Posterior vena cava (tissue), 2 donors: ENCODE data around the gene LDHA. TPM values are rescaled to one million over a fixed set of nuclear protein-coding genes. Genes with fewer than 3 reads are reported as not detected.

ENCODE experiments used
- DNase-seq: peaks from one replicate; pipeline ENCODE4 v3.0.0-alpha.2; 2020; ENCODE audit warnings: low spot score
- intact Hi-C, 2 donors: fragments of 100-400 bp; cut with DNase I; formaldehyde crosslinking; loops; one replicate each; pipeline versions ENCODE4 v1.14.1 to v1.14.2; 2022 to 2023
- long read RNA-seq, 2 donors: library from polyadenylated mRNA; unstranded; transcript quantifications; one replicate each; pipeline ENCODE4 v2.0.0, GENCODE V29; 2020 to 2021
- total RNA-seq, 2 donors: library from RNA; stranded (reverse); fragmentation: NEBNext Ultra II Directional; extraction: Animal tissue kit (Norgen Biotek cat#: 25700); gene quantifications; one replicate each; pipeline ENCODE4 v1.2.1, GENCODE V29; 2021
- donor health status: DM: yes; HTN: yes; CAD: no.
- donor health status: DM: yes; HTN: yes; CAD: no.

The LDHA gene
- 100 to 1,000 TPM; 623 to 777 TPM for total RNA-seq
- long read RNA-seq, donor 1, transcript LDHA-220 (7 exons, 1,288 nt) = minor isoform, 7 of 241 reads
- long read RNA-seq, donor 1, transcript LDHA-205 (8 exons, 2,416 nt) = major isoform, 182 of 241 reads
- long read RNA-seq, donor 1, transcript LDHA-216 (4 exons, 1,345 nt) = minor isoform, 9 of 241 reads
- long read RNA-seq, donor 1, transcript LDHA-202 (5 exons, 2,169 nt) = minor isoform, 21 of 241 reads
- long read RNA-seq, donor 1, partial matches to known transcripts = 19 of 241 reads
- long read RNA-seq, donor 1, other reads (novel, unspliced or antisense) = 3 of 241 reads
- long read RNA-seq, donor 2, transcript LDHA-223 (7 exons, 1,340 nt) = minor isoform, 29 of 2,775 reads
- long read RNA-seq, donor 2, transcript LDHA-220 (7 exons, 1,288 nt) = minor isoform, 52 of 2,775 reads
- long read RNA-seq, donor 2, transcript LDHA-202 (5 exons, 2,169 nt) = minor isoform, 349 of 2,775 reads
- long read RNA-seq, donor 2, transcript LDHA-205 (8 exons, 2,416 nt) = major isoform, 2,261 of 2,775 reads
- long read RNA-seq, donor 2, partial matches to known transcripts = 27 of 2,775 reads
- long read RNA-seq, donor 2, other reads (novel, unspliced or antisense) = 33 of 2,775 reads

- intact Hi-C loops = loop anchor here in 1 of 2 donors (10.0 kb wide), 1 partner anchor 70 kb away; the partner anchor contains the start of genes GTF2H1 and HPS5
- peak; percentile 100 for DNase-seq
Observed at GRCh38 chr11:18394275-18394927, at the start of gene LDHA. LDHA (plus strand) TSS chr11:18394563; CDS start chr11:18396843, 2,280 bp downstream.

- intact Hi-C loops = no loop called here
- no peak for DNase-seq
Observed at GRCh38 chr11:18347471-18348125, 46.8 kb upstream of the LDHA start.

GRCh38 chr11:18352581-18352980 lies 41.8 kb upstream of the LDHA start:
- DNase-seq = no peak
- intact Hi-C loops = loop anchor here in 1 of 2 donors (10.0 kb wide), 1 partner anchor 52 kb away; no protein-coding TSS in a partner anchor

GRCh38 chr11:18358646-18359045 lies 35.7 kb upstream of the LDHA start:
- intact Hi-C loops = loop anchor here in 1 of 2 donors (10.0 kb wide), 1 partner anchor 46 kb away; no protein-coding TSS in a partner anchor
- DNase-seq = no peak

- intact Hi-C loops = no loop called here
- DNase-seq = no peak
Observed at GRCh38 chr11:18361154-18361553, 33.2 kb upstream of the LDHA start.

GRCh38 chr11:18364495-18365073 lies 29.8 kb upstream of the LDHA start:
- intact Hi-C loops = loop anchor here in 1 of 2 donors (1.0 kb wide), 1 partner anchor 45 kb away; no protein-coding TSS in a partner anchor
- DNase-seq = no peak

- intact Hi-C loops = loop anchor here in 1 of 2 donors (1.0 kb wide), 1 partner anchor 46 kb away; no protein-coding TSS in a partner anchor
- DNase-seq = no peak
Observed at GRCh38 chr11:18365741-18366140, 28.6 kb upstream of the LDHA start.

GRCh38 chr11:18366286-18366685 lies 28.1 kb upstream of the LDHA start:
- no peak for DNase-seq
- intact Hi-C loops = no loop called here

- intact Hi-C loops = no loop called here
- no peak for DNase-seq
Observed at GRCh38 chr11:18367431-18367830, 26.9 kb upstream of the LDHA start.

- intact Hi-C loops = no loop called here
Observed at GRCh38 chr11:18368221-18368620, 26.1 kb upstream of the LDHA start.

GRCh38 chr11:18369398-18369797 lies 25.0 kb upstream of the LDHA start:
- no peak for DNase-seq
- intact Hi-C loops = no loop called here

More at GRCh38 chr11:18368221-18368620, 26.1 kb upstream of the LDHA start:
- DNase-seq = no peak

GRCh38 chr11:18371279-18371678 lies 23.1 kb upstream of the LDHA start:
- DNase-seq = no peak
- intact Hi-C loops = no loop called here

- intact Hi-C loops = no loop called here
Observed at GRCh38 chr11:18372201-18372600, 22.2 kb upstream of the LDHA start.

GRCh38 chr11:18374956-18375355 lies 19.4 kb upstream of the LDHA start:
- intact Hi-C loops = no loop called here

More at GRCh38 chr11:18372201-18372600, 22.2 kb upstream of the LDHA start:
- no peak for DNase-seq

GRCh38 chr11:18375941-18376340 lies 18.4 kb upstream of the LDHA start:
- DNase-seq = no peak

More at GRCh38 chr11:18374956-18375355, 19.4 kb upstream of the LDHA start:
- DNase-seq = no peak

GRCh38 chr11:18379201-18379600 lies 15.2 kb upstream of the LDHA start:
- intact Hi-C loops = no loop called here
- DNase-seq = no peak

More at GRCh38 chr11:18375941-18376340, 18.4 kb upstream of the LDHA start:
- intact Hi-C loops = no loop called here

GRCh38 chr11:18383388-18384156 lies 10.8 kb upstream of the LDHA start:
- DNase-seq = peak; percentile 93
- intact Hi-C loops = no loop called here

GRCh38 chr11:18384157-18384641 lies 10.2 kb upstream of the LDHA start:
- DNase-seq = no peak
- intact Hi-C loops = no loop called here
